Panc1 (cell line): Measurements from ENCODE around the gene FBN1. TPM values are rescaled to one million over a fixed set of nuclear protein-coding genes. Genes with fewer than 3 reads are reported as not detected.

Experiments
- ATAC-seq: fragments of 200-7000 bp; cut with Tn5 transposase; 2 replicates; pipeline ENCODE4 v1.9.1; 2020; ENCODE audit warnings: mild to moderate bottlenecking, moderate library complexity
- BruUV-seq: library from RNA; stranded (reverse); fragments of 400-500 nt; replicated peaks from 2 replicates; lab custom pipeline; 2021; lab: Mats Ljungman, UMichigan
- CTCF ChIA-PET: fragments of 300-600 bp; sonication (Branson Sonifier 250); formaldehyde crosslinking; loops from one replicate; lab custom pipeline; 2022; ENCODE audit warnings: antibody characterized with exemption; lab: Charles Lee
- POLR2A ChIA-PET: fragments of 300-600 bp; sonication (Branson Sonifier 250); formaldehyde crosslinking; loops from one replicate; lab custom pipeline; 2022; ENCODE audit warnings: antibody characterized with exemption; lab: Charles Lee
- DNase-seq: peaks from one replicate; pipeline ENCODE4 v3.0.0-alpha.2; 2010; ENCODE audit warnings: low read depth, low spot score
- H3K27ac ChIP-seq: 2 replicates; pipeline ENCODE4 v1.5.1; 2011; ENCODE audit warnings: mild to moderate bottlenecking, low read length, inconsistent platforms
- H3K27me3 ChIP-seq: fragments of 200-500 bp; sonication (Bioruptor generic); 2 replicates; pipeline ENCODE4 v1.6.0; 2014; ENCODE audit warnings: low read length, inconsistent platforms; ENCODE audit not compliant: control insufficient read depth, insufficient read depth
- H3K36me3 ChIP-seq: fragments of 200-500 bp; sonication (Bioruptor generic); 2 replicates; pipeline ENCODE4 v1.5.1; 2014; ENCODE audit warnings: inconsistent platforms, mild to moderate bottlenecking, low read length, moderate library complexity; ENCODE audit not compliant: control insufficient read depth, insufficient read depth
- H3K4me1 ChIP-seq: 2 replicates; pipeline ENCODE4 v1.5.1; 2011; ENCODE audit warnings: inconsistent platforms, mild to moderate bottlenecking, low read length, moderate library complexity; ENCODE audit not compliant: control insufficient read depth, insufficient read depth
- H3K4me3 ChIP-seq, 2 experiments: 2 replicates each; pipeline ENCODE4 v1.5.1; 2011 to 2012; ENCODE audit warnings: low read depth in 2 of 2, low read length in 2 of 2, mild to moderate bottlenecking in 2 of 2, inconsistent platforms in 1 of 2, moderate library complexity in 1 of 2
- H3K9me3 ChIP-seq: fragments of 200-500 bp; sonication (Bioruptor generic); 2 replicates; pipeline ENCODE4 v1.5.1; 2014; ENCODE audit warnings: low read depth, mild to moderate bottlenecking, inconsistent platforms, low read length, moderate library complexity; ENCODE audit not compliant: control insufficient read depth, insufficient read depth
- POLR2AphosphoS5 ChIP-seq: IDR thresholded peaks from 2 replicates; pipeline ENCODE4 v1.6.1; 2012; ENCODE audit warnings: mild to moderate bottlenecking, low read depth, low read length, moderate library complexity
- SIN3A ChIP-seq: IDR thresholded peaks from 2 replicates; pipeline ENCODE4 v1.6.1; 2012; ENCODE audit warnings: low read depth, mild to moderate bottlenecking, low read length, moderate library complexity, borderline replicate concordance; ENCODE audit not compliant: insufficient read depth
- TCF7L2 ChIP-seq: IDR thresholded peaks from 2 replicates; pipeline ENCODE4 v1.6.1; 2011; ENCODE audit warnings: mild to moderate bottlenecking, low read depth, low read length, inconsistent platforms
- in situ Hi-C: cut with HindIII; loops from 2 replicates; pipeline ENCODE4 v1.10.0; 2016; ENCODE audit warnings: low sequenced_read_pairs, low pct_unique_long_range_greater_than_20kb
- intact Hi-C: fragments of 100-400 bp; cut with micrococcal nuclease; formaldehyde crosslinking; loops from one replicate; pipeline ENCODE4 v1.10.0; 2022; ENCODE audit not compliant: unreplicated experiment
- total RNA-seq: library from RNA; stranded (reverse); gene quantifications from one replicate; pipeline ENCODE4 v1.2.1, GENCODE V29; 2021; ENCODE audit not compliant: unreplicated experiment
- TF ChIP-seq, protein P1 (sequence below), 2 experiments: IDR thresholded peaks; 2 replicates each; pipeline ENCODE4 v1.6.1; 2011 to 2012; ENCODE audit warnings: low read depth in 2 of 2, control low read depth in 1 of 2, low read length in 1 of 2, mild to moderate bottlenecking in 1 of 2, moderate library complexity in 1 of 2; ENCODE audit not compliant: insufficient read depth in 1 of 2
- TF ChIP-seq, protein P2 (sequence below): fragments of 450-650 bp; IDR thresholded peaks from 2 replicates; pipeline ENCODE4 v1.5.1; 2017; ENCODE audit warnings: mild to moderate bottlenecking

Gene FBN1
- total RNA-seq, 1 experiment from 2014 or later, result 0.46 TPM

- no peak for TF ChIP-seq TCF7L2
- Histone ChIP-seq H3K27ac (no peak overlapping the region), H3K36me3 (no peaks in the 10 kb centered on the region), H3K9me3 (no peaks in the 10 kb centered on the region), H3K27me3 (no peaks in the 10 kb centered on the region; the same call in 1 of the 2 replicates), H3K4me3 (no peak overlapping the region), H3K4me1 (no peaks in the 10 kb centered on the region)
- ChIA-PET POLR2A (interaction anchor here (0.6 kb wide), 1 partner anchor 36 kb away, joined by 5 read pairs; no protein-coding TSS in a partner anchor), CTCF (no interaction called here)
- in situ Hi-C loops (no loop called here), intact Hi-C loops (no loop called here)
- no TSS peak for BruUV-seq
- ATAC-seq (no peak), DNase-seq (no peak)
Observed at GRCh38 chr15:48385031-48385830, 260.3 kb downstream of the FBN1 start.

DNA sequence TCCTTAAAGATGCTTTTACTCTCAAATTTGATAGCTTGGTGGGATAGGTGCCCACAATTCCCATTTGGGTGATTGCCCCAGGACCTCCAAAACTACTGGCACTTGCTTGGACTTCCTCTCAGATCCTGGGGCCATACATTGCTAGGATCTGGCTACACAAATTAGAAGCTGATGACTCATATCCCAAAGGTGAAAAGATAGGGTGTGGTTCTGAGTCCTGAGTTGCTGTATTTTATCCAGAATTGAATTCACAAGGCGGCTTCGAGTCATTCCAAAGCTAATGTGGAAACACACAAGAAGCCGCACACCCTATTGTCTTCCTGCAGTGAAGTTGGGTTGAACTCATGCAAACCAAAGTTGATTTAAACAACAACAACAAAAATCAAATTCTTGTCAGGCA lies 260.9 kb downstream of the FBN1 start:
- Histone ChIP-seq H3K9me3 (no peaks in the 10 kb centered on the region), H3K36me3 (no peaks in the 10 kb centered on the region), H3K27me3 (no peaks in the 10 kb centered on the region; the same call in 1 of the 2 replicates), H3K4me3 (no peak overlapping the region), H3K27ac (no peak overlapping the region), H3K4me1 (no peaks in the 10 kb centered on the region)
- in situ Hi-C loops (no loop called here), intact Hi-C loops (no loop called here)
- ChIA-PET POLR2A (interaction anchor here (0.6 kb wide), 1 partner anchor 37 kb away, joined by 5 read pairs; no protein-coding TSS in a partner anchor), CTCF (no interaction called here)
- BruUV-seq, result no TSS peak
- DNase-seq, result no peak
- no peak for ATAC-seq
- TF ChIP-seq SIN3A (no peak), POLR2AphosphoS5 (no peak), TCF7L2 (no peak)
- TF ChIP-seq, protein P1, sequence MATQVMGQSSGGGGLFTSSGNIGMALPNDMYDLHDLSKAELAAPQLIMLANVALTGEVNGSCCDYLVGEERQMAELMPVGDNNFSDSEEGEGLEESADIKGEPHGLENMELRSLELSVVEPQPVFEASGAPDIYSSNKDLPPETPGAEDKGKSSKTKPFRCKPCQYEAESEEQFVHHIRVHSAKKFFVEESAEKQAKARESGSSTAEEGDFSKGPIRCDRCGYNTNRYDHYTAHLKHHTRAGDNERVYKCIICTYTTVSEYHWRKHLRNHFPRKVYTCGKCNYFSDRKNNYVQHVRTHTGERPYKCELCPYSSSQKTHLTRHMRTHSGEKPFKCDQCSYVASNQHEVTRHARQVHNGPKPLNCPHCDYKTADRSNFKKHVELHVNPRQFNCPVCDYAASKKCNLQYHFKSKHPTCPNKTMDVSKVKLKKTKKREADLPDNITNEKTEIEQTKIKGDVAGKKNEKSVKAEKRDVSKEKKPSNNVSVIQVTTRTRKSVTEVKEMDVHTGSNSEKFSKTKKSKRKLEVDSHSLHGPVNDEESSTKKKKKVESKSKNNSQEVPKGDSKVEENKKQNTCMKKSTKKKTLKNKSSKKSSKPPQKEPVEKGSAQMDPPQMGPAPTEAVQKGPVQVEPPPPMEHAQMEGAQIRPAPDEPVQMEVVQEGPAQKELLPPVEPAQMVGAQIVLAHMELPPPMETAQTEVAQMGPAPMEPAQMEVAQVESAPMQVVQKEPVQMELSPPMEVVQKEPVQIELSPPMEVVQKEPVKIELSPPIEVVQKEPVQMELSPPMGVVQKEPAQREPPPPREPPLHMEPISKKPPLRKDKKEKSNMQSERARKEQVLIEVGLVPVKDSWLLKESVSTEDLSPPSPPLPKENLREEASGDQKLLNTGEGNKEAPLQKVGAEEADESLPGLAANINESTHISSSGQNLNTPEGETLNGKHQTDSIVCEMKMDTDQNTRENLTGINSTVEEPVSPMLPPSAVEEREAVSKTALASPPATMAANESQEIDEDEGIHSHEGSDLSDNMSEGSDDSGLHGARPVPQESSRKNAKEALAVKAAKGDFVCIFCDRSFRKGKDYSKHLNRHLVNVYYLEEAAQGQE (IDR thresholded peaks at IDR 0.05; ENCODE audit: insufficient read depth in 1 of 2, low read depth in 2 of 2, low read length in 1 of 2), result no peak
- TF ChIP-seq, protein P2, sequence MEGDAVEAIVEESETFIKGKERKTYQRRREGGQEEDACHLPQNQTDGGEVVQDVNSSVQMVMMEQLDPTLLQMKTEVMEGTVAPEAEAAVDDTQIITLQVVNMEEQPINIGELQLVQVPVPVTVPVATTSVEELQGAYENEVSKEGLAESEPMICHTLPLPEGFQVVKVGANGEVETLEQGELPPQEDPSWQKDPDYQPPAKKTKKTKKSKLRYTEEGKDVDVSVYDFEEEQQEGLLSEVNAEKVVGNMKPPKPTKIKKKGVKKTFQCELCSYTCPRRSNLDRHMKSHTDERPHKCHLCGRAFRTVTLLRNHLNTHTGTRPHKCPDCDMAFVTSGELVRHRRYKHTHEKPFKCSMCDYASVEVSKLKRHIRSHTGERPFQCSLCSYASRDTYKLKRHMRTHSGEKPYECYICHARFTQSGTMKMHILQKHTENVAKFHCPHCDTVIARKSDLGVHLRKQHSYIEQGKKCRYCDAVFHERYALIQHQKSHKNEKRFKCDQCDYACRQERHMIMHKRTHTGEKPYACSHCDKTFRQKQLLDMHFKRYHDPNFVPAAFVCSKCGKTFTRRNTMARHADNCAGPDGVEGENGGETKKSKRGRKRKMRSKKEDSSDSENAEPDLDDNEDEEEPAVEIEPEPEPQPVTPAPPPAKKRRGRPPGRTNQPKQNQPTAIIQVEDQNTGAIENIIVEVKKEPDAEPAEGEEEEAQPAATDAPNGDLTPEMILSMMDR, result no peak

DNA sequence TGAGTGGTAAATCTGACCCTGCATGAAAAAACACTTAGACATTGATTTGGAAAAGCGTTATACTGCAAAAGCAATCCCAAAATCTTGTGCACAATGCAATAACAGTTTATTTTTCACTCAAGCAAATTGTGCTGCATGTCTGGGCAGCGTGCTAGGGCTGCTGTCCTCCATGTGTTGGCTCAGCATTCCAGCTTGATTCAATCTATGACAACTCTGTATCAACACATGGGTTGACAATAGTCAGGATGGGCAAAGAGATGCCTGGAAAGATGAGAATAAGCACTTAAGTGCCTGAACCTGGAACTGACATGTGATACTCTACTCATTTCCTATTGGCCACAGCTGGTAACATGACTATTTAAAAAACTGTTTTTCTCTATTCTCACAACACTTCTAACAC lies 262.5 kb downstream of the FBN1 start:
- ChIA-PET POLR2A (no interaction called here), CTCF (no interaction called here)
- in situ Hi-C loops (no loop called here), intact Hi-C loops (no loop called here)
- no TSS peak for BruUV-seq
- H3K27ac ChIP-seq, result no peak overlapping the region
- no peaks in the 10 kb centered on the region for H3K36me3 ChIP-seq
- no peak for DNase-seq
- H3K4me3 ChIP-seq, result no peak overlapping the region
- TF ChIP-seq POLR2AphosphoS5, result no peak
- TF ChIP-seq TCF7L2, result no peak
- no peak for TF ChIP-seq SIN3A
- TF ChIP-seq, protein P2, result no peak
- TF ChIP-seq, protein P1 (IDR thresholded peaks at IDR 0.05; ENCODE audit: insufficient read depth in 1 of 2, low read depth in 2 of 2, low read length in 1 of 2), result no peak
- H3K27me3 ChIP-seq, result no peaks in the 10 kb centered on the region; the same call in 1 of the 2 replicates
- no peaks in the 10 kb centered on the region for H3K4me1 ChIP-seq
- ATAC-seq, result no peak
- no peaks in the 10 kb centered on the region for H3K9me3 ChIP-seq
